GM18498 (cell line): Measurements from ENCODE around the gene C3.
"Not testable (repeated sequence)": the region's sequence is repeated elsewhere in the genome, so short reads cannot be mapped to it uniquely, and the experiment has no call there.

Source experiments
- ATAC-seq: cut with Tn5 transposase; IDR thresholded peaks from one replicate; pipeline ENCODE4 v1.9.1; 2021; ENCODE audit warnings: mild to moderate bottlenecking, moderate library complexity; ENCODE audit not compliant: unreplicated experiment

Gene C3

DNA sequence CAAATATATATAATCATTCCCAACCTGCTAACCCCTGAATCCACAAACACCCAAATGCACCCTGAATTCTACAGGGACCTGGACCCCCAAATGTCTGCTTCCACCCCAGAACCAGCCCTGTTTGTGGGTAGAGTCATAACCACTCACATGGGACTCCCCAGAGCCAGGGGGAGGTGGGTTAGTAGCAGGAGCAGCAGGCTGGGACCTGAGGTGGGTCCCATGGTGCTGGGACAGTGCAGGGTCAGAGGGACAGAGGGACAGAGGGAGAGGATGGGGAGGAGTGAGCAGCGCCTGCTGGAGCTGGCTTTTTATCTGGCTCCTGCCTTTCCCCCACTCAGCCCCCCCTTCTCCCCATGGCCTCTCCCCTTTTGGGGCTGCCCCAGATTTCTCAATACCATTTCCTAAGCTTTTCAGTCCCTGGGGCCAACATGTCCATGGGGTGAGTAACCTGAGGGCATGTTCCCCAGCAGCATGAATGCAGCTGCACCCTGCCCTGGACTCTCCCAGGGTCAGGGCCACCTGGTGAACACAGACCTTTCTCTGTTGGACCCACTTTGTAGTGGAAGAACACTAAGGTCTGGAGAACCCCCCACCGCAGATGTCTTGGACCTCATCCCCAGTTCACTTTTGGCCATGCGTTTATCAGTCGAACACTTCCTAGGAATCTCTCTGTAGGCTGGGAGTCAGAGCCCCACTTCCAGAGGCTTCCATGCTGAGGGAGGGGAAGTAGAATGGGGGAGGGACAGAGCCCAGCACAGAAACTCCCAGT is at the start of gene C3:
Gene C3 (minus strand): TSS at position 282 of the 769 bp plus-strand sequence. CDS start 61 bp downstream, at position 221.
- ATAC-seq = no peak

DNA sequence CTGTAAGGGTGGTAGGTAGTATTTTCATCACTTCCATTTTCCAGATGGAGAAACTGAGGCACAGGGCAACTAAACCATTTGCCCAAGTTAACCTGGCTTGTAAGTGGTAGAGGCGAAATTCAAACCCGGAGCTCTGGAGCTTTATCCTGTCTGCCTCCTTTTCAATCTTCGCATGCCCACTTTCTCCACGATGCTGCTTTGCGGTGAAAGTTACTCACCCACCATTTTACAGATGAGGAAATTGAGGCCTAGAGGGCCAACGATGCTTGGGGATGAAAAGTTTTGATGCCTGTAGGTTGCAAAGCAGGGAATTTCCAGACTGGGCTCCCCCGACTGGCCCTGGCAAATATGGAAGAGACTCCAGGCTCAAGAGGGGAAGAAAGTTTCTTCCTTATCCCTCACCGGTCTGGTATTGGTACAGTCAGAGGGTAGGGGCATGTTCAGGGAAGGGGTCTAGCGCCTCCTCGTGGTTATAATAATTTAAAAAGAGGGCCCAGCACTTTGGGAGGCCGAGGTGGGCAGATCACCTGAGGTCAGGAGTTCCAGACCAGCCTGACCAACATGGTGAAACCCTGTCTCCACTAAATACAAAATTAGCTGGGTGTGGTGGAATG is 48.7 kb upstream of the C3 start:
- ATAC-seq = no peak

DNA sequence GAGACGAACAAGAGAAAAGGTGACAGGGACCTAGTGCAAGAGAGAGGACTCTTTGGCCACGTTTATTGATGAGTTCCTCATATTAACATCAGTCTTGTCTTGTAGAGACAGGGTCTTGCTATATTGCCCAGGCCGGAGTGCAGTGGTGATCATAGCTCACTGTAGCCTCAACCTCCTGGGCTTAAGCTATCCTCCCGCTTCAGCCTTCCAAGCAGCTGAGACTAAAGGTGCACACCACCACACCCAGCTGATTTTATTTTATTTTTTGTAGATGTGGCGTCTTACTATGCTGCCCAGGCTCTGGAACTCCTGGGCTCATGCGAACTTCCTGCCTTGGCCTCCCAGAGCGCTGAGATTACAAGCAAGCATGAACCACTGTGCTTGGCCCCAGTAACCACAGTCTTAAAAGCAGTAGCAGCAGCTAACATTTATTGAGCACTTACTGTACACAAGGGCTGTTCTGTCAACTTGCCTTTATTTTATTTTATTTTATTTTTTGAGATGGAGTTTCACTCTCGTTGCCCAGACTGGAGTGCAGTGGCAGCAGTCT is 47.9 kb upstream of the C3 start:
- no peak for ATAC-seq

DNA sequence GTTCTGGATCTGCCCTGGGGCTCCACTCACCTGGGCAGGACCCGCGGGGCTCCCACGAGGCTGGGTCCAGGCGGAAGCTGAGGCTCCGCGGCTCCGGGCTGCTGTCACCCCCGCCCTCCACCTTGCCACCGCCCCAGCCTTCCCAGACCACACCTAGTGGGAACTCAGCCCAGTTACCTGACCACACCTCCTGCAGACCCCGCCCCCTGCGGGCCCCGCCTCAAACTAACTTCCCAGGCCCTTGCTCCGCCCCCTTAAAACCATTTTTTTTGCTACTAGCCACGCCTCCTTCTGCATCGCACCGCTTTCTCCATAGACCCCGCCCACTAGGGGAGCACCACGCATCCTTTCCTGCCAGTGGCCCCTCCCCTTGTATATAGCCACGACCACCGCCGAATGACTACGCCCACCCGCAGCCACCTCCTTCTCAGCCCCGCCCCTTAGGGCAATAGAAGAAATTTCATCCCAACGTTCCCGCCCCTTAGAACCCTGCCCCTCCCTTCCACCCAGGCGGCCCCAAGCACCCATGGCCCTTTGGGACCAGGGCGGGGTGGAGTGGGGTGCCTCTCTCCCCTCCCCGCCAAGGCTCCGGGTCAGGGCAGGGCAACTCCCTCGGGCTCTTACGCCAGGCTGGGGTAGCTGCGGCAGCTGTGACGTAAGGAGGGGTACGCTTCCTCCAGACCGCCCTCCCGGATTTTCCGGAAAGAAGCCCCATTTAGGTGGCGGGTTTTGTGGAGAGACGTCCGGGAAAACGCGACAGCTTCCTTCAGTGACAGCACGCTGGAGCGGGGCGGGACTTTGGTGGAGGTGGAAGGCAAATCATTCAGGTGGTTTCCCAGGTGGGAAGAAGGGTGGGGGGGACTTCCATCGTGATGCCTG is 47.1 kb upstream of the C3 start, which contains the start of gene SH2D3A:
Gene SH2D3A (minus strand): TSS at position 79 of the 879 bp plus-strand sequence. CDS start 3,687 bp downstream, outside the sequence.
- ATAC-seq = peak; percentile 74

DNA sequence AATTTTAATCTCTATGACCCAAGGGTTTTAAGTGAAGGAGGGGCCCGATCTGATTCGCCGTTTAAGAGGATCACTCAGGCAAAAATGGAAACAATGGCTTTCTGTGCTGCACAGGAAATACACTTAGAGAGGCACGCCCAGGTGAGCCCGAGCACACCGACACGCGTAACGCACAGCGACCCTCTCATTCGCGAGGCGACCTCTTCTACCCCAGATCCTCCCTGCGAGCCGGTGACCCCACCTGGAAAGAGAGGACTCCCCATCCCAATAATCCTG is 46.6 kb upstream of the C3 start:
- ATAC-seq = peak; percentile 24

DNA sequence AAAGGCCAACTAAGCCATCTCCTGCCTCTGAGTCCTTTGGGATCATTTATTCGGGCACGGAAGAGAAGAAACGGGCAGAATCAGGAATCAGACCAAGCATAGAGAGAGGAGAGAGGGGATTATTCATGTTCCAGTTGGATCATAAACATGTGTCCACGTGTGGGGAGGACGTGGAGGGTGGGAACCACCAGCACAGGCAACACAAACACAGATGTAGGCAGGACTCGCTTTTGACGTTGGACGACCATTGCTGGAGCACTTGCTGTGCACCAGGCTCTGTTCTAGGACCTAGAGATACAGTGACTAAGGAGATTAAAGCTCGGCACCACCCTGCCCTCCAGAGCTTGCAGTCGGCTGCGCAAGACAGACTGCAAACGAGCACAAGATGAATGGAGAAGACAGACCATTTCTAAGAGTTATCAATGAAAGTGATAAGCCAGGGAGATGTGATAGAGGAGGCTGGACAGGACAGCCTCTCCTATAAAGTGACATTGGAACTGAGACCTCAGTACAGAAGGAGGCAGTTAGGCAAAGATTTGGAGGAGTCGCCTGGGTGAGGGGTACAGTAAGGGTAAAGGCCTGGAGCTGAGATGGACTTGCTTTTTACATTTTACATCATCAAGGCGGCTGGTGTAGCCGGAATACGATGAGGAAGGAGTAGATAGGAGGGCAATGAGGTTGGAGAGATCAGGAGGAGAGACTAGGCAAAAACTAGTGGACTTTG is 46.1 kb upstream of the C3 start:
- no peak for ATAC-seq

DNA sequence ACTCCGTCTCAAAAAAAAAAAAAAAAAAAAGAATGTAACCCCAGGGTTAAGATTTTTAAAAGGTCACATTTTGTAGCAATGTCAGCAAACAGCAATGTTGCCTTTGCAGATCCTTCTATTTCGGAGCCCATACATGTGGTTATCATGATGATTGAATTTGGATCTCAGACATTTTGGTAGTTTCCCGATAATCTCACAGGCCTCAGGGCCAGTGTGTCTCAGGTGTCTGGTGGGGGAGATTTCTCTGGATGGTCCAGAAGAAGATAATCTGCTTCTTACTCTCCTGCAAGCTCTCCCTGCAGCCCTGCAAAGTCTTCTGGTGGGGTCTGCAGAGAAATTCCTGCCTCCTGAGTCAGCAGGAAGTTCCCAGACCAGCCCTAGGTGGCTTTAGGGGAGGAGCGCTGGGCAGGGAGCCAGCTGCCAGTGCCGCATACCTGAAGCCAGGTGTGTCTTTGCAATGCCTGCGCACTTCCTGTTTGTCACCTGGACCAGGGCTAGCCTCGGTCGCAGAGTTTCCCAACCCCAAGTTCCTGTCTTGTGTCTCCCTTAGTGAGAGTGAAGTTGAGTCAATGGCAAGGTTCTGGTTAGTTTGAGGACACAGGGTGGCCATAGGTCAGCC is 45.4 kb upstream of the C3 start:
- no peak for ATAC-seq

DNA sequence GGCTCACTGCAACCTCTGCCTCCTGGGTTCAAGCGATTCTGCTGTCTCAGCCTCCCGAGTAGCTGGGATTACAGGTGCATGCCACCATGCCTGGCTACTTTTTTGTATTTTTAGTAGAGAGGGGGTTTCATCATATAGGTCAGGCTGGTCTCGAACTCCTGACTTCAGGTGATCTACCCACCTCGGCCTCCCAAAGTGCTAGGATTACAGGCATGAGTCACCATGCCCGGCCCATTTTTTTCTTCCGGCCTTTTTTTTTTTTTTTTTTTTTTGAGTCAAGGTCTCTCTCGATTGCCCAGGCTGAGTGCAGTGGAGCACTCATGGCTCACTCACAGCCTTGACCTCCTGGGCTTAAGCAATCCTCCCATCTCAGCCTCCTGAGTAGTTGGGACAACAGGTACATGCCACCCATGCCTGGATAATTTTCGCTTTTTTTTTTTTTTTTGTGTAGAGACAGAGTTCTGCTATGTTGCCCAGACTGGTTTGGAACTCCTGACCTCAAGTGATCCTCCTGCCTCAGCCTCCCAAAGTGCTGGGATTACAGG is 41.9 kb upstream of the C3 start:
- not testable (repeated sequence) for ATAC-seq

DNA sequence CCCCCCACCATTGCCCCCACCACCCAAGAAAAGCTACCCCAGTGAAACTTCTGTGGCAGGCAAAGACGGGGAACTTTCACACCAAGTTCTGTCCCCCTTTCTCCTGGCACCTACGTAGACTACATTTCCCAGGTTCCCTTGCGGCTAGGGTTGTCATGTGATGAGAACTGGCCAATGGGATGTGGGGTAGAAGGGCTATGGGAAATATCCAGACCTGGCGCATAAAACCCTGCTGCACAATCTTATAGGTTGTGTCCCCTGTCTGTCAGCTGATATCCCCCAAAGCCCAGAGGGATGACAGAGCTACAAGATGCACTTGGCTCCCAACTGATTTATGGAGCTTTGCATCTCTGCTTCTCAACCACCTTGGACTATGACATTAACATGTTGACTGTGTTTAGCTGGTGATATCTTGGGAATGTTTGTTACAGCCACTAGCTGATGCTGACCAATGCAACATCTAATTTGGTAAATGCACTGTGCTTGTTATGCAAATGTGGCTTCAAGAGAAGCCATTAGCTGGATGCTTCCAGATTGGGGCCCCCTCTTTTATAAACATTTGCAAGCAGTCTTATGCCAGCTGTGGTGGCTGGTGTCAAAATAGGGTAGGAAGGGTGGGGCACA is 40.7 kb upstream of the C3 start:
- no peak for ATAC-seq

DNA sequence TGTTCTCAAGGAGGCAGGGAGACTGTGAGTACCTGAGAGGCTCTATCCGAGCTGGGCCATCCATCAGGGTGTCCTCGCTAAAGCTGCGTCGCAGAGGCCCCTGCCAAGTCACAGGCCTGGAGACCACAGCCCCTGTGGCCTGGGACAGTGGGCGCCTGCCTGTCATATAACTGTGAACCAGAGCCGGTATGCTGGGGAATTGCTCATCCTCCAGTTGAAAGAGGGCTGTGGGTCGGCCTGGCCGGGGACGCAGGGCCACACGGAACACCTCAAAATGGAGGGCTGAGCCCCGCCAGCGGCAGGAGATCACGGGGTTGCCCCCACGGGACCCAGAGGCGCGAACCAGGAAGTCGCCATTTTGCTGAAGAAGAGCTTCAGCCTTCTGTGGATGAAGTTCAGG is 40.2 kb upstream of the C3 start:
- ATAC-seq = no peak

DNA sequence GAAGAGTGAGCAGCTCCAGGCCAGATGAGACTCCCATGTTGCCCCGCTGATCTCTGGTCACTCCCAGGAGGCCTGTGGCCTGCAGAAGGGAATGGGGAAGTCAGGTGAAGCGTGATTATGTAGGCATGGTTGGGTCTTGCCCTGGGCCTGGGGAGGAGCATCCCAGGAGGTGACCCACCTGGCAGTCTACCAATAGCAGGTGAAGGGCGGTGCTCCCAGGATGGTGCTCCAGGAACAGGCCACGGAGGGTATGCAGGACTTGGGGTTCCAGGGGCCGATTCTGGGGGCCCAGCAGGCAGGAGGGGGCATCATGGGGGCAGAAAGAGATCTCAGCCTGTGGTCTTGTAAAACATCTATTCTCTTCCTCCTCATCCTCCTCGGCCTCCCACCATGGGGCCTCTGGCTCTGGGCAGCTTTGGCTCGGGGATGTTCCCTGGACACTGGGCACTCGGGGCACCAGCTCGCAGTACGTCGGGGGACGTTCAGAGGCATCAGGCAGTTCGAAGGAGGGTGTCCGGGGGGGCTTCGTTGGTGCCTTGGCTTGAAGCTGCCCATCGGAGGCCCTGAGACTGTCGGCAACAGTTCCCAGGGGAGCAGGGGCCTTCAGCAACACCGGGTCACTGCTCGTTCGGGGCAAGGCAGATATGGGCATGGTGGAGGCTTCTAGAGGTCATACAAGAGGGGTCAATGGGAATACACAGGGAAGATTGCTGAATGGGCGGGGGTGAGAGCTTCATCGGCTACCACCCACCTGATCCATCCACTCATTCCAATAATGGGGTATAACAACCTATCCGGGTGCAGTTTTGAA is 34.4 kb upstream of the C3 start:
- no peak for ATAC-seq

DNA sequence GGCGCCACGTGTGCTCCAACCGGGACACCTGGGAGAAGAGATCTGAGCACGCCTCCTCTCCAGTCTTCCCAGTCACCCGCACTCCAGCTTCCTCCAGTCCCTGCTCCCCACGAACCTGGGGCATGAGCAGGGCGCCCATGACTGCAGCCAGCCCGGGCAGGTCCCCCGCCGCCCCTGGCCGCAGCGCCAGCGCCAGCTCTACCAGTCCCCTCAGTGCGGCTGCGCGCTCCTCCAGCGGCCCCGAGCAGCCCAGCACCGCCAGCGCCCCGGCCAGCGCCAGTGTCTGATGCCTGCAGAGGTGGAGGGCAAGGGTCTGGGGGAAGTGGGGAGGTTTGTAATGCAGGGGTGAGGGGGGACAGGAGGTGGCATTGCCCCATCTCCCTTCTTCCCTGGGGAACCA is 33.7 kb upstream of the C3 start:
- ATAC-seq = no peak

DNA sequence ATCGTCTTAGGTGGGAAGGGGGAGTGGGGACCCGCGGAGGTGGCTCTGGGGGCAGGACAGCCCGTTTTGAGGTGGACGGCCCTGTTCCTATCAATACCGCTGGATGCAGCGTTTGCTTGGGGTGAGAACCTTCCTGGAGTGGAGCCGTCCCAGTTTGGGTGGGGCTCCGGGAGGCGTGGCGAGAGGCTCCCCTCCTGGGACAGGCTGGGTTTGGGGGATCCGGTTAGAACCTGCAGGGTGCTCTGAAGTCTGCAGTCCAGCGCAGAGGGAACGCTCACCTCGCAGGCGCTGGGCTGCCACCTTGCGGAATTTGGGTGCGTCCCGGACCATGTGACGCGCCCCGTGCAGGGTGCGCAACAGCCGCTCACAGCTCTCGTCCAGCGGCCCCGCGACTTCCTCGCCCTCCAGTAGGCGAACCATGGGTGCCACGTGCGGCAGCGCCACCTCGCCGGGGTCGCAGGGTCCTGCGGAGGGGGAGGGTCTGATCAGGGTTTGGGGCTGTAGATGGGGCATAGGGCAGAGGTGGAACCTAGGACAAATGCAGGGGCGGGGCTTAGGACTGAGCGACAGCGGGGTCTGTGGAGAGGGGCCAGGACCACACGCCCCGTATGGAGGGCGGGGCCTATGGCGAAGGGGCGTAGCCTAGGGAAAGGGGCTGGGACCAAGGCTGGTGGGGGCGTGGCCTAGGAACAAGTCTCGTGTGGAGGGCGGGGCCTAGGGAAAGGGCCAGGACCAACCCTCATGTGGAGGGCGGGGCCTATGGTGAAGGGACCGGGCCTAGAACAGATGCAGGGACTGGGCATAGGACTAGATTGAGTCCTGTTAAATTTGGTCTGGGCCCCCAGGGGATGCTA is 33.0 kb upstream of the C3 start:
- peak; percentile 83 for ATAC-seq

DNA sequence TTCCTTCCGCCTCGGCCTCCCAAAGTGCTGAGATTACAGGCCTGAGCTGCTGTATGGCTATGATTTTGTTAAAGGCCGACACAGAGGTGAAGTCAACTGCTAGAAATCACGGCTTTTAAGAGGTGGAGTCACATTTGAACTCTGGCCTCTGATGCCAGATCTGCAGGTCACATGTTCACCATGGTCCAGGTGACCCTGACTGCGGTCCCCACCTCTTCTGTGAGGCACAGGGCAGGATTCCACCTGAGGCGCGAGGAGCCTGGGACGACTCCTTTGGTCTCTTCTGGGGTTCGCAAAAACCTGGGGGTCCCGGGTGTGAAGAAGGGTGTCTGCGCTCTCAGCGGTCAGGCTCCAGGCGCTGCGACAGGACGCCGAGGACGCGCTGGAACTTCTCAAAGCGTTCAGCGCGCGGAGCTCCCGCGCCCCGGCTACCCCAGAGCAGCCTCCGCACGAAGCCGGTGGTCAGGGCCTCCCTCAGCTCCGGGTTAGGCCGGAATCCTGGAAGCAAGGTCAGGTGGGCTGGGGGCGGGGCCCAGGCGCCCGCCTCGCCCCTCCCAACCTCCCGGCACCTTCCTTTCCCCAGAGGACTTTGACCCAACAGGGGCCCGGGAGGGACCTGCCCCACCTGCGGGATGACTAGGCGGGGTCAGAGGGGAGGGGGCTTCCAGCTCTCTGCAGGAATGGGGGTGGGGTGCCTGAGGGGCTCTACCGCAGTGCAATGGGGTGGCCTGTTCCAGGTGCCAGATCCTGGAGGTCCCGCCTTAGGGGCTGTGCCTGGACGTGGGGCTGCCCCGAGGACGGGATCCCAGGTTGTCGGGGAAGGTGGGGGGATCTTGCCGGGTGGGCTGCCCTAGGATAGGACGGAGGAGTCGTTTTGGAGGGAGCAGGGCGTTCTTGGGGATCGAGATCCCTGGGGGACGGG is 32.1 kb upstream of the C3 start:
- no peak for ATAC-seq

DNA sequence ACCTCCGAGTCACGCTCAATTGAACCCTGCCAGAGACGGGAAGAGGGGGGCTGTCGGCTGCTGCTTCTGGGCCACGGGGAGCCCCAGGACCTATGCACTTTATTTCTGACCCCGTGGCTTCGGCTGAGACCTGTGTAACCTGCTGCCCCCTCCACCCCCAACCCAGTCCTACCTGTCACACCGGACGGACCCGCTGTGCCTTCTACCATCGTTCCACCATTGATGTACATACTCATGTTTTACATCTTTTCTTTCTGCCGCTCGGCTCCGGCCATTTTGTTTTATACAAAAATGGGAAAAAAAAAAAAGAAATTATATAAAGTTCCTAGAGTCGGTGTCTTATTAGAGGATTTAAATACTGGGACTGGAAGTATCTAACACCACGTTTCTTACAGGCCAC is 30.7 kb upstream of the C3 start:
- ATAC-seq = no peak

DNA sequence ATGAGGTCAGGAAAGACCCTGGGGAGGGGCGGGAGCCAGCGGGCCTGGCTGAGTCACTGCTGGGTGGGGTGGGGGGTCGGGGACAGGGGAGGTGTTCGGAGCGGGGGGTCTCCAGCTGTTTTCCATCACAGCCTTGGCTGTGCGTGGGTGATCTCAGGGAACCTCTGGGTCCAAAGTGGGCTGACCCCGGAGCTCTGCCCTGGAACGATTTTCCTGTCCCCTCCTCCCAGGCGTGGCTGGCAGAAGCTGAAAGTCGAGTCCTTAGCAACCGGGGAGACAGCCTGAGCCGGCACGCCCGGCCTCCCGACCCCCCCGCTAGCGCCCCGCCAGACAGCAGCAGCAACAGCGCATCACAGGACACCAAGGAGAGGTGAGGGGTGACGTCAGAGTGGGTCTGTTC is 29.6 kb upstream of the C3 start:
- no peak for ATAC-seq

DNA sequence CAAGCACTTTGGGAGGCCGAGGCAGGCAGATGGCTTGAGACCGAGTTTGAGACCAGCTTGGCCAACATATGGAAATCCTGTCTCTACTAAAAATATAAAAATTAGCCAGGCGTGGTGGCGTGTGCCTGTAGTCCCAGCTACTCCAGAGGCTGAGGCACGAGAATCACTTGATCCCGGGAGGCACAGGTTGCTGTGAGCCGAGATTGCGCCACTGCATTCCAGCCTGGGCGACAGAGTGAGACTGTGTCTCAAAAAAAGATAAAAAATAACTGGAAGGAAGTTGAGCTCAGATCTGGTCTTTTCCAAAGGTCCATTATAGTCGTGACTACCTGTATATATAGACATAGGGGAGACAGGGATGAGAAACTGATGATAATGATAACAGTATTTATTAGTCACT is 28.1 kb upstream of the C3 start:
- not testable (repeated sequence) for ATAC-seq
